CD4-positive, alpha-beta T cell treated with Interleukin-17A for 1 hour (primary cell): ENCODE measurements around the gene MMP25.

Experiments used
- DNase-seq: peaks from one replicate; pipeline ENCODE4 v3.0.0-alpha.2; 2020

The MMP25 gene

GRCh38 chr16:3096362-3096761 is 50.0 kb downstream of the MMP25 start:
- no peak for DNase-seq

GRCh38 chr16:3097266-3097665 is 50.9 kb downstream of the MMP25 start:
- no peak for DNase-seq

- DNase-seq: no peak
Observed at GRCh38 chr16:3098459-3099394, 52.4 kb downstream of the MMP25 start, which contains the start of gene ZSCAN10. Gene ZSCAN10, minus strand, starts transcription at chr16:3099294. Its CDS starts 6,357 bp downstream, at chr16:3092937.

- no peak for DNase-seq
Observed at GRCh38 chr16:3099395-3099731, 53.0 kb downstream of the MMP25 start.

- peak; percentile 93 for DNase-seq
Observed at GRCh38 chr16:3099732-3100499, 53.6 kb downstream of the MMP25 start.

GRCh38 chr16:3101018-3101840 is 54.9 kb downstream of the MMP25 start:
- DNase-seq: peak; percentile 74

GRCh38 chr16:3101841-3102470 is 55.6 kb downstream of the MMP25 start:
- DNase-seq: peak; percentile 53

- peak; percentile 92 for DNase-seq
Observed at GRCh38 chr16:3106205-3106928, 60.0 kb downstream of the MMP25 start.
